Muscle of leg (tissue), 11 donors: Measurements from ENCODE around the gene UBAC2. TPM values are rescaled to one million over a fixed set of nuclear protein-coding genes. Genes with fewer than 3 reads are reported as not detected.
A peak's percentile ranks its signal among the peaks of the same experiment; 100 is the strongest.

ENCODE experiments used
- DNase-seq: peaks from one replicate; pipeline ENCODE4 v3.0.0; 2013
- H3K27ac ChIP-seq: one replicate; pipeline ENCODE4 v1.5.1; 2013; ENCODE audit warnings: mild to moderate bottlenecking, low read length, control low read depth
- H3K27me3 ChIP-seq: one replicate; pipeline ENCODE4 v1.6.1; 2013; ENCODE audit warnings: low read length; ENCODE audit not compliant: control insufficient read depth, insufficient read depth
- H3K36me3 ChIP-seq: one replicate; pipeline ENCODE4 v1.6.1; 2013; ENCODE audit warnings: low read length; ENCODE audit not compliant: control insufficient read depth, insufficient read depth
- H3K4me1 ChIP-seq: one replicate; pipeline ENCODE4 v1.6.1; 2013; ENCODE audit warnings: low read length; ENCODE audit not compliant: control insufficient read depth, insufficient read depth
- H3K4me3 ChIP-seq: one replicate; pipeline ENCODE4 v1.5.1; 2013; ENCODE audit warnings: low read length, control low read depth
- H3K9me3 ChIP-seq: replicated peaks from 2 replicates; pipeline ENCODE4 v1.6.1; 2013; ENCODE audit warnings: low read depth, low read length; ENCODE audit not compliant: control insufficient read depth
- WGBS: methylation state at CpG from one replicate; pipeline ENCODE4 v1.1.5; 2013; ENCODE audit warnings: missing lambda C conversion rate; ENCODE audit not compliant: insufficient coverage; 5-methylcytosine and 5-hydroxymethylcytosine counted together
- polyA plus RNA-seq, 8 donors: library from polyadenylated mRNA; unstranded; fragments of 120-200 nt; gene quantifications; one replicate each; pipeline versions ENCODE4 v1.2.1 to v1.2.3, GENCODE V29; 2013; ENCODE audit warnings: inconsistent platforms in 1 of 8, low replicate concordance in 1 of 8; ENCODE audit not compliant: insufficient read length in 8 of 8, insufficient read depth in 1 of 8
- total RNA-seq: library from RNA; stranded (reverse); fragments of 120-200 nt; gene quantifications from one replicate; pipeline ENCODE4 v1.2.4, GENCODE V29; 2013

The UBAC2 gene
- total and polyA plus RNA-seq, 9 donors, result 46.3 to 92.6 (median 84.7) TPM

- Histone ChIP-seq H3K4me3 (no peak overlapping the region), H3K9me3 (no peaks in the 10 kb centered on the region), H3K36me3 (no peaks in the 10 kb centered on the region), H3K4me1 (no peaks in the 10 kb centered on the region), H3K27me3 (peaks cover 3% of the 10 kb centered on the region), H3K27ac (no peak overlapping the region)
- 65% methylated on average over 2 of the region's 4 CpGs for WGBS
- no peak for DNase-seq
These were observed 40.2 kb upstream of the UBAC2 start for GRCh38 chr13:99160415-99160814.

- no peak for DNase-seq
- H3K9me3 ChIP-seq, result no peaks in the 10 kb centered on the region
- H3K27me3 ChIP-seq, result peaks cover 3% of the 10 kb centered on the region
- no peak overlapping the region for H3K4me3 ChIP-seq
- 100% methylated on average over 1 of the region's 1 CpG for WGBS
- H3K27ac ChIP-seq, result no peak overlapping the region
- no peaks in the 10 kb centered on the region for H3K4me1 ChIP-seq
- H3K36me3 ChIP-seq, result no peaks in the 10 kb centered on the region
These were observed 39.1 kb upstream of the UBAC2 start for GRCh38 chr13:99161512-99161911.

- DNase-seq, result no peak
- WGBS, result 43% methylated on average over 5 of the region's 13 CpGs
- no peak overlapping the region for H3K4me3 ChIP-seq
- no peak overlapping the region for H3K27ac ChIP-seq
- H3K27me3 ChIP-seq, result peaks cover 3% of the 10 kb centered on the region
- no peaks in the 10 kb centered on the region for H3K9me3 ChIP-seq
- no peaks in the 10 kb centered on the region for H3K4me1 ChIP-seq
- H3K36me3 ChIP-seq, result no peaks in the 10 kb centered on the region
These were observed 37.9 kb upstream of the UBAC2 start for GRCh38 chr13:99162567-99163361.

- no peaks in the 10 kb centered on the region for H3K27me3 ChIP-seq
- H3K4me1 ChIP-seq, result no peaks in the 10 kb centered on the region
- H3K9me3 ChIP-seq, result no peaks in the 10 kb centered on the region
- no peak overlapping the region for H3K27ac ChIP-seq
- no peak for DNase-seq
- no peak overlapping the region for H3K4me3 ChIP-seq
- 81% methylated on average over 3 of the region's 5 CpGs for WGBS
- no peaks in the 10 kb centered on the region for H3K36me3 ChIP-seq
These were observed 36.4 kb upstream of the UBAC2 start for GRCh38 chr13:99164226-99164625.

GRCh38 chr13:99165753-99166587 lies 34.7 kb upstream of the UBAC2 start:
- 69% methylated on average over 4 of the region's 5 CpGs for WGBS
- DNase-seq, result no peak
- H3K27me3 ChIP-seq, result no peaks in the 10 kb centered on the region
- no peaks in the 10 kb centered on the region for H3K4me1 ChIP-seq
- H3K36me3 ChIP-seq, result no peaks in the 10 kb centered on the region
- H3K9me3 ChIP-seq, result no peaks in the 10 kb centered on the region
- no peak overlapping the region for H3K4me3 ChIP-seq
- no peak overlapping the region for H3K27ac ChIP-seq

GRCh38 chr13:99172951-99173350 lies 27.7 kb upstream of the UBAC2 start:
- 86% methylated on average over 11 of the region's 18 CpGs for WGBS
- no peak for DNase-seq
- no peaks in the 10 kb centered on the region for H3K9me3 ChIP-seq
- peaks cover 9% of the 10 kb centered on the region for H3K27me3 ChIP-seq
- H3K4me3 ChIP-seq, result no peak overlapping the region
- no peaks in the 10 kb centered on the region for H3K36me3 ChIP-seq
- H3K27ac ChIP-seq, result no peak overlapping the region
- H3K4me1 ChIP-seq, result peaks cover 5% of the 10 kb centered on the region

- H3K4me1 ChIP-seq, result peaks cover 7% of the 10 kb centered on the region
- H3K9me3 ChIP-seq, result no peaks in the 10 kb centered on the region
- 95% methylated on average over 3 of the region's 3 CpGs for WGBS
- H3K36me3 ChIP-seq, result no peaks in the 10 kb centered on the region
- DNase-seq, result no peak
- H3K27me3 ChIP-seq, result peaks cover 9% of the 10 kb centered on the region
- no peak overlapping the region for H3K27ac ChIP-seq
- no peak overlapping the region for H3K4me3 ChIP-seq
These were observed 27.0 kb upstream of the UBAC2 start for GRCh38 chr13:99173606-99174005.

- peaks cover 9% of the 10 kb centered on the region for H3K27me3 ChIP-seq
- no CpG with 5 or more reads among the region's 2 CpGs for WGBS
- no peak overlapping the region for H3K27ac ChIP-seq
- H3K9me3 ChIP-seq, result no peaks in the 10 kb centered on the region
- no peak for DNase-seq
- no peak overlapping the region for H3K4me3 ChIP-seq
- H3K4me1 ChIP-seq, result peaks cover 7% of the 10 kb centered on the region
- no peaks in the 10 kb centered on the region for H3K36me3 ChIP-seq
These were observed 26.0 kb upstream of the UBAC2 start for GRCh38 chr13:99174533-99175100.

- Histone ChIP-seq H3K27ac (no peak overlapping the region), H3K27me3 (peaks cover 9% of the 10 kb centered on the region), H3K9me3 (no peaks in the 10 kb centered on the region), H3K36me3 (no peaks in the 10 kb centered on the region), H3K4me1 (peaks cover 7% of the 10 kb centered on the region), H3K4me3 (no peak overlapping the region)
- 30% methylated on average over 17 of the region's 24 CpGs for whole genome bisulfite sequencing
- DNase-seq, result peak; percentile 62
These were observed 24.1 kb upstream of the UBAC2 start for GRCh38 chr13:99176309-99177276.
